ENCODE measurements around the gene TMC8.
"Not testable (repeated sequence)": the region's sequence is repeated elsewhere in the genome, so short reads cannot be mapped to it uniquely, and the experiment has no call there.

Gene TMC8

GRCh38 chr17:78110363-78111015, 20.1 kb upstream of the TMC8 start:
- DNase-seq = no peak

GRCh38 chr17:78111016-78111726, 19.4 kb upstream of the TMC8 start:
- DNase-seq = no peak

- no peak for DNase-seq
Observed at GRCh38 chr17:78111727-78112517, 18.6 kb upstream of the TMC8 start.

- DNase-seq = peak; percentile 81
Observed at GRCh38 chr17:78112518-78113471, 17.8 kb upstream of the TMC8 start.

GRCh38 chr17:78113804-78114785, 16.5 kb upstream of the TMC8 start:
- no peak for DNase-seq

GRCh38 chr17:78114831-78115723, 15.5 kb upstream of the TMC8 start:
- no peak for DNase-seq

- DNase-seq = not testable (repeated sequence)
Observed at GRCh38 chr17:78115803-78116202, 14.8 kb upstream of the TMC8 start.

- no peak for DNase-seq
Observed at GRCh38 chr17:78116411-78116810, 14.2 kb upstream of the TMC8 start.

GRCh38 chr17:78117027-78117981, 13.3 kb upstream of the TMC8 start:
- DNase-seq = peak; percentile 37

GRCh38 chr17:78118801-78119241, 11.8 kb upstream of the TMC8 start:
- DNase-seq = no peak

GRCh38 chr17:78120537-78120936, 10.0 kb upstream of the TMC8 start:
- no peak for DNase-seq

GRCh38 chr17:78120971-78121800, 9.4 kb upstream of the TMC8 start:
- peak; percentile 47 for DNase-seq

- no peak for DNase-seq
Observed at GRCh38 chr17:78121801-78122215, 8.8 kb upstream of the TMC8 start.

- no peak for DNase-seq
Observed at GRCh38 chr17:78122216-78122930, 8.2 kb upstream of the TMC8 start.

- DNase-seq = no peak
Observed at GRCh38 chr17:78122931-78123249, 7.7 kb upstream of the TMC8 start.

- no peak for DNase-seq
Observed at GRCh38 chr17:78123258-78123929, 7.2 kb upstream of the TMC8 start.

Data from stimulated activated CD4-positive, alpha-beta T cell treated with anti-CD3 and anti-CD28 coated beads, Interleukin-4, amount 100 ng/mL, for 1 hour (primary cell).